ENCODE data around the gene KCNK18. TPM values are rescaled to one million over a fixed set of nuclear protein-coding genes. Genes with fewer than 3 reads are reported as not detected.

KCNK18 gene
- total RNA-seq, 2 experiments from 2014 or later = not detected

- no peak overlapping the region for H3K4me3 Mint-ChIP-seq
- H3K27me3 Mint-ChIP-seq = peaks cover 7% of the 10 kb centered on the region
- no peak overlapping the region for H3K27ac Mint-ChIP-seq
- intact Hi-C loops (cut with DNase I, micrococcal nuclease) = no loop called here
- DNase-seq (no peak), ATAC-seq (no peak)
- H3K4me1 Mint-ChIP-seq = peaks cover 8% of the 10 kb centered on the region
- H3K9me3 Mint-ChIP-seq (ENCODE audit: low read depth) = no peaks in the 10 kb centered on the region
- CTCF ChIA-PET = no interaction called here
- POLR2A ChIA-PET = no interaction called here
- no peaks in the 10 kb centered on the region for H3K36me3 Mint-ChIP-seq (ENCODE audit: low read depth)
These were observed 57.8 kb downstream of the KCNK18 start for GRCh38 chr10:117254774-117255735.

DNA sequence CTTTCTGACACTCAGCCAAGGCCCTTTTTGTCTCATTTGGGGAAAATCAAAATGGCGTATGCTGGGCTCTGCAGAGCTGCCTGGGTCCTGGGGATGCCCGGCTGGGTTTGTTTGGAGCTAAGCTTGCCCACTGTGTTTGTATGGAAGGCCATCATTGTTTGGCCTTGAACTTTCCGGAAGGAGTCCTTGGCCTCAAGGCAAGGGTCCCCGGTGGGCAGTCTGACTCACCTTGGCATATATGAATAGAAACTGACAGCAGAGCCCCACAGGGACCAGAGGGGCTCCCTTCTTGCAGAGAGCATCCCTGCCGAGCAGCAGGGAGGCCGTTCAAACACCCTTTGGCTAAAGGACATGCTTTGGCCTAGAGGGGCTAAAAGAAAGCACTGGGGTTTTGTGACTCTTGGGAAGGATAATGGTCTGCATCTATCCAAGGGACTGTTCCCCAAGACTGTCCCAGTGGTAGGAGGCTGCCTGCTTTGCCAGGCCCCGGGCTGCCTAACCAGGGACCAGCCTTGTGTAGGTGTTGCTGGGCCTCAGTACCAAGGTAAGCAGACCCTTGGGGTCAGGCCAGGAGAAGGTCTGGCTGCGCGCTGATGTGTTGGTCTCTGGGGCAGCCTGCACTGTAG, 58.7 kb downstream of the KCNK18 start:
- POLR2A ChIA-PET = no interaction called here
- CTCF ChIA-PET = no interaction called here
- Mint-ChIP-seq H3K36me3 (ENCODE audit: low read depth) (no peaks in the 10 kb centered on the region), H3K27ac (no peak overlapping the region), H3K9me3 (ENCODE audit: low read depth) (no peaks in the 10 kb centered on the region), H3K4me3 (no peak overlapping the region), H3K27me3 (peaks cover 7% of the 10 kb centered on the region), H3K4me1 (peaks cover 10% of the 10 kb centered on the region)
- DNase-seq (no peak), ATAC-seq (no peak)
- intact Hi-C loops (cut with DNase I, micrococcal nuclease) = no loop called here

- Mint-ChIP-seq H3K9me3 (ENCODE audit: low read depth) (no peaks in the 10 kb centered on the region), H3K4me3 (no peak overlapping the region), H3K4me1 (peaks cover 10% of the 10 kb centered on the region), H3K36me3 (ENCODE audit: low read depth) (no peaks in the 10 kb centered on the region), H3K27ac (no peak overlapping the region), H3K27me3 (peaks cover 12% of the 10 kb centered on the region)
- no peak for DNase-seq
- ATAC-seq = no peak
- CTCF ChIA-PET = no interaction called here
- intact Hi-C loops (cut with DNase I, micrococcal nuclease) = no loop called here
- POLR2A ChIA-PET = no interaction called here
These were observed 59.6 kb downstream of the KCNK18 start for GRCh38 chr10:117256910-117257309.

GRCh38 chr10:117257721-117258120, 60.4 kb downstream of the KCNK18 start:
- ATAC-seq (no peak), DNase-seq (no peak)
- peaks cover 10% of the 10 kb centered on the region for H3K4me1 Mint-ChIP-seq
- H3K4me3 Mint-ChIP-seq = no peak overlapping the region
- no peaks in the 10 kb centered on the region for H3K9me3 Mint-ChIP-seq (ENCODE audit: low read depth)
- peaks cover 12% of the 10 kb centered on the region for H3K27me3 Mint-ChIP-seq
- H3K36me3 Mint-ChIP-seq (ENCODE audit: low read depth) = no peaks in the 10 kb centered on the region
- H3K27ac Mint-ChIP-seq = no peak overlapping the region
- ChIA-PET POLR2A (no interaction called here), CTCF (interaction anchor here (0.7 kb wide), 1 partner anchor 9 kb away, joined by 5 read pairs; no protein-coding TSS in a partner anchor)
- intact Hi-C loops (cut with DNase I, micrococcal nuclease) = no loop called here

- DNase-seq (no peak), ATAC-seq (no peak)
- peaks cover 12% of the 10 kb centered on the region for H3K27me3 Mint-ChIP-seq
- no peaks in the 10 kb centered on the region for H3K9me3 Mint-ChIP-seq (ENCODE audit: low read depth)
- H3K4me1 Mint-ChIP-seq = peaks cover 10% of the 10 kb centered on the region
- CTCF ChIA-PET = interaction anchor here (0.6 kb wide), 1 partner anchor 42 kb away, joined by 3 read pairs; no protein-coding TSS in a partner anchor
- H3K27ac Mint-ChIP-seq = no peak overlapping the region
- H3K36me3 Mint-ChIP-seq (ENCODE audit: low read depth) = no peaks in the 10 kb centered on the region
- H3K4me3 Mint-ChIP-seq = no peak overlapping the region
- POLR2A ChIA-PET = no interaction called here
- intact Hi-C loops (cut with DNase I, micrococcal nuclease) = no loop called here
These were observed 62.0 kb downstream of the KCNK18 start for GRCh38 chr10:117259279-117259678.

Small RNA genes within 50 kb of the gene (microRNA-seq; reads per million reads assigned to microRNA genes)
- gene MIR3663 (ENCODE audit: borderline replicate concordance) = not detected

Other genes starting within 250 kb of the KCNK18 start
- under 1 TPM; 0.37 to 0.43 TPM for gene SHTN1, start 192.3 kb upstream of the KCNK18 start, total RNA-seq
- not detected for gene VAX1, start 59.2 kb upstream of the KCNK18 start, total RNA-seq
- under 1 TPM; 0.14 to 0.21 TPM for gene SLC18A2, start 43.6 kb downstream of the KCNK18 start, total RNA-seq
- 10 to 100 TPM; 12.5 to 15.9 TPM for gene PDZD8, start 178.0 kb downstream of the KCNK18 start, total RNA-seq